T-helper 17 cell (primary cell): ENCODE measurements around the gene SELENON. TPM values are rescaled to one million over a fixed set of nuclear protein-coding genes. Genes with fewer than 3 reads are reported as not detected.

Source experiments
- ATAC-seq: fragments of 150-1000 bp; cut with Tn5 transposase; 2 replicates; pipeline ENCODE4 v1.10.0; 2021; ENCODE audit warnings: mild to moderate bottlenecking, moderate library complexity
- DNase-seq, 3 donors: peaks; one replicate each; pipeline versions ENCODE4 v3.0.0 to v3.0.0-alpha.2; 2020 to 2021
- H3K9me3 ChIP-seq: one replicate; pipeline ENCODE4 v1.7.0; 2013; ENCODE audit warnings: low read length, mild to moderate bottlenecking; ENCODE audit not compliant: control insufficient read depth, poor library complexity, severe bottlenecking
- H3K27ac Mint-ChIP-seq: one replicate; pipeline ENCODE4 v1.8.0; 2022; ENCODE audit warnings: mild to moderate bottlenecking, moderate library complexity, mixed read lengths
- H3K27me3 Mint-ChIP-seq: one replicate; pipeline ENCODE4 v1.8.0; 2022; ENCODE audit warnings: mixed read lengths
- H3K36me3 Mint-ChIP-seq: one replicate; pipeline ENCODE4 v1.8.0; 2022; ENCODE audit warnings: low read depth, mixed read lengths
- H3K4me1 Mint-ChIP-seq: one replicate; pipeline ENCODE4 v1.8.0; 2022; ENCODE audit warnings: mild to moderate bottlenecking, mixed read lengths
- H3K4me3 Mint-ChIP-seq: one replicate; pipeline ENCODE4 v1.8.0; 2022; ENCODE audit warnings: mild to moderate bottlenecking, moderate library complexity, mixed read lengths
- total RNA-seq, 4 donors: library from RNA in 2 of 4; stranded (reverse) in 2 of 4; gene quantifications; one replicate each; pipeline ENCODE4 v1.2.3 and lab custom pipeline; 2022 to 2026

SELENON gene
- total RNA-seq, 2 donors from 2014 or later: 24.5 to 25.2 TPM

GRCh38 chr1:25867210-25867991 is 67.4 kb downstream of the SELENON start:
- Mint-ChIP-seq H3K4me3 (no peak overlapping the region), H3K4me1 (peaks cover 7% of the 10 kb centered on the region)

More at GRCh38 chr1:25867210-25867991, 67.4 kb downstream of the SELENON start:
- Mint-ChIP-seq H3K27ac (peak overlapping the region; percentile 83), H3K27me3 (no peaks in the 10 kb centered on the region), H3K36me3 (no peaks in the 10 kb centered on the region)
- H3K9me3 ChIP-seq: no peaks in the 10 kb centered on the region
- DNase-seq (no peak), ATAC-seq (no peak)

Other genes with a start within 250 kb of the SELENON start
- gene MAN1C1, start 183.4 kb upstream of the SELENON start, total RNA-seq: 10 to 100 TPM; 16.9 to 27.3 TPM
- 10 to 100 TPM; 30.4 to 37.4 TPM for gene MTFR1L, start 19.8 kb downstream of the SELENON start, total RNA-seq
- under 1 TPM in 1 of 2 donors, not detected in 1; 0.31 TPM for gene AUNIP, start 59.3 kb downstream of the SELENON start, total RNA-seq
- gene PAQR7, start 75.5 kb downstream of the SELENON start, total RNA-seq: 1 to 10 TPM; 1.4 to 2.6 TPM
- 10 to 100 TPM in 1 of 2 donors, 1 to 10 TPM in 1; 9.3 to 13.8 TPM for gene STMN1, start 106.2 kb downstream of the SELENON start, total RNA-seq
- gene PAFAH2, start 197.9 kb downstream of the SELENON start, total RNA-seq: 1 to 10 TPM; 4.9 to 6.9 TPM
- not detected for gene EXTL1, start 221.6 kb downstream of the SELENON start, total RNA-seq
- not detected for gene SLC30A2, start 245.9 kb downstream of the SELENON start, total RNA-seq